Inflammatory macrophage (primary cell): ENCODE data around the gene TSPAN18.

Experiments
- DNase-seq, 2 donors: peaks; one replicate each; pipeline ENCODE4 v3.0.0-alpha.2; 2020 to 2022

Gene TSPAN18

GRCh38 chr11:44849424-44849823 lies 122.7 kb downstream of the TSPAN18 start:
- no peak for DNase-seq

DNA sequence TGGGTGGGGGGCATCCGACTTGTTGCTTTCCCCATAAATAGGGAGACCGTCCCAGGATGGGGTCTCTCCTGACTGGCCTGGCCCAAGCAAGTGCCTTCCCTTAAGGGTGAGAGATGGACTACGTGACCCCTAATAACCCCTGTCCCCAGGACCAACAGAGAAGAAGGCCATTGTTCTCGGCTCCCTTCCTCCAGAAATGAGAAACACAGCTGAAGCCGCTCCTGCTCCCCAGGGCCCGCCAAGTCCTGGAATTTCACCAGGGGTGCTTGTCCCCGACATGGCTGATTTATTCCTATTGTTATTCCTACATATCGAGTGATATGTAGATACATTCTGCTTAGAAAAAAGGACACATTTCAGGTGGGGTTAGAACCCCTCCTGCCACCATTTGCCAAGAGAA lies 123.2 kb downstream of the TSPAN18 start:
- no peak for DNase-seq

DNA sequence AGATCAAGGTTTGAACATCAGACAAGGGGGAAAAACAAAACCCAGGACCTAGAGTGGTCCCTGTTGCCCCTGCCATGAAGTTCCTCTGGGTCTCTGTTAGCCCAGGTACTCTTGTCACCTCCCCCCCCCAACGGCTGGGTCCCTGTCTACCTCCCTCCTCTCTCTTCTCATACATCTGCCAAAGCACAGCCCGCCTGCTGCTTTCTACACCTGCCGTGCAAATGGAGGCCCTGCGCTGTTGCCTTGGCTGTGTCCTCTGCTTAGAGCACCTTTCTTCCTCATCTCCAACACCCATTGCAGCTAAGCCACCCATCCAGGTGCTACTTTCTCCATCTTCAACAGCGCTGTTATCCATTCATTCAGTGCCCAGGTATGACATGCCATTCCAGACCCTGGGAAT lies 124.7 kb downstream of the TSPAN18 start:
- no peak for DNase-seq

GRCh38 chr11:44852159-44852747 lies 125.5 kb downstream of the TSPAN18 start:
- no peak for DNase-seq

GRCh38 chr11:44852952-44853351 lies 126.2 kb downstream of the TSPAN18 start:
- DNase-seq = no peak

GRCh38 chr11:44853666-44854065 lies 126.9 kb downstream of the TSPAN18 start:
- DNase-seq = no peak

GRCh38 chr11:44854086-44854485 lies 127.3 kb downstream of the TSPAN18 start:
- DNase-seq = no peak

- DNase-seq = no peak
These were observed 128.2 kb downstream of the TSPAN18 start for GRCh38 chr11:44854741-44855492.

- DNase-seq = no peak
These were observed 128.7 kb downstream of the TSPAN18 start for GRCh38 chr11:44855493-44855849.

DNA sequence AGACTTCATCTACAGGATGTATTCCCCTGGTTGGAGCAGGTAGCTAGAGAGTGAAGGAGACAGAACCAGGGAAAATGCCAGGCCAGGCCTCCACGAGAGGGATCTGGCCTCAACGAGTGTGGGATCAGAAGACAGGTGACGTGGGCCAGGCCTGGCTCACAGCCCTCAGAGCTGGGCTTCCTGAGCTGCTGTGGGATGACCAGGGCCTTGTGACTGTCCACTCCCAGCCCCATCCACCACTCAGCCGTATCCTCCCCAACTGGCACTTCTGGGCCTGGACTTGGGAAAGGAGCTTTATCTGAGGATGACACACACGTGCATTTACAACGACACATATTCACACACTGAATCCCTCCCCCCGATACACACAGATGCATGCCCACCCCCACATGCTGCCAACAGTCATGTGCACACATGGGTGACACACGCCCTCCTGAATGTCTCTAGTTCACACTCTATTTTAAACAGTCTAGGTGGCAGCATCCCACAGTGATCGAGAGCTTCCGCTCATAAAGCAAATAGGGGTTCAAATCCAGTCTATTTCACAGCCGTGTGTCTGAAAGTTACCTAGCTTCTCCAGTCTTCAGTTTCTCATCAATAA lies 130.8 kb downstream of the TSPAN18 start:
- no peak for DNase-seq

DNA sequence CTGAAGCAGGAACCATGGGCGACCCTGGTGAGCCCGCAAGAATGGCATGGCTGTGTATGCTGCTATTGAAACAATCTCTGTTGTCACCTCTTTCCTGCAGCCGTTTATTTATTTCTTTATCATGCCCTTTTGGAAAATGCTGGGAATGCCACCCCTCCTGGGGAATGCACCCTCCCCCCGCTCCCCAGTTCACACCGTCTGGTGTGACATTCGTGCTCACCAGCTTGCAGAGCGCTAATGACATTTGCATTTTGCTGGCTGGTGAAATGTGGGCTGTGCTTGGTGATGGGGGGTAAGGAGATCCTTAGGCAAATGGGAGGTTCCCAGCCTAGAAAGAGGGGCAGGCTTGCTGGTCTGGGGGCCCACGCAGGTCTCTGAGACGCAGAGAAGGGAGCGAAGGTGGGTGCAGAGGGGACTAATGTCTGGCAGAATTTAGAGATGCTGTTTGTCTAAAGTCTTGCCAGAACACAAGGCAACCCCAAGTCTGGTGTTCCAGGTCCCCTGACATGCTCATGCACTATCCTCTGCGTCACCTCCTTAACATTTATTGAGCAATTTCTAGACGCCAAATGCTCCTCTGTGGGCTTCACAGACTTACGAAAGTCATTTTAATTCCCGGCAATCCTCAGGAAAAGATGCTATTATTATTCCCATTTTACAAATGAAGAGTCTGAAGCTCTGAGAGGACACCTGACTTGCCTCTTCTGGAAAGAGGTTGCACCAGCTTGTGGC lies 132.2 kb downstream of the TSPAN18 start:
- DNase-seq = no peak

GRCh38 chr11:44859528-44859925 lies 132.8 kb downstream of the TSPAN18 start:
- DNase-seq = no peak

GRCh38 chr11:44860346-44860745 lies 133.6 kb downstream of the TSPAN18 start:
- no peak for DNase-seq

GRCh38 chr11:44861849-44862557 lies 135.2 kb downstream of the TSPAN18 start:
- peak; percentile 75 to 92 for DNase-seq

DNA sequence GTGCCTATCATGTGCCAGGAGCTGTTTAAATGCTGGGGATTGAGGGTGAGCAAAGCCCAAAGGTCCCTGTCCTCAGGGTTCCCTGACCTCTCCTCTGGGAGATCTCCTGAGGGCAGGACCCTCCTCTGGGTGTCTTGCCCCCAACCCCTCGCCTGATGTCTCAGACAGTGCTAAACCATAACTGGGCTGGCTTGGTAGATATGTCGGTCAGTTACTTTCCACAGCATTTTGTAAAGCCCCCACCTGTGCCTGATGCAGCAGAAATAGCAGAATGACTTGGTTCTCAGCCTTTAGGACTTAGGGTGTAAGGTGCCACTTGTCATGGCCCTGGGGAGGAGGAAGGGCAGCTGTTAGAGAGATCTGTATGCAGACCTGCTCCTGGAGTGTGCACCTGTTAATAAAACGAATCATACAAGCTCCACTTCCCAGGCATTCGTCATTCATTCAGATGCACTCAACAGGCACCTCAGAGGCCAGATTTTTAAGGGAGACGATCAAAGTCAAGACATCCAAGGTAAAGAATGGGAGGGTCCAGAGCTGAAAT lies 135.9 kb downstream of the TSPAN18 start:
- no peak for DNase-seq

DNA sequence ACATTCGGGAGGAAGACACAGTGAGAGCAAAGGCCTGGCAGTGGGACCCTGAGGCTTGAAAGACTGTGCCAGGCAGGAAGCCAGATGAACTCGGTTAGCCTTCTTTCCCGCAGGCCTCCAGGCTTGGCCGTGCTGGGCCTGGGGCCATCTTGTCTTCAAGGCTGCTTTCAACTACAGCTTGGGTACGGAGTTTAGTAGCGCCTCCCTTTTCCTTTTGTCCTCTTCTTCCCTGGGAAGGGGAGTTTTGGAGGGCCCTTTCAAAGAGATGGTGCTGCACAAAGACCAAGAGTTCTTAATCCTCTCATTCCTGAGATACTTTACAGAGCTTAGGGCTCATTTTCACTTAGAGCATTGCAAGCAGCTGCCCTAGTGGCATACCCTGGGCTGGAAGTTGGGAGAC lies 136.5 kb downstream of the TSPAN18 start:
- no peak for DNase-seq

DNA sequence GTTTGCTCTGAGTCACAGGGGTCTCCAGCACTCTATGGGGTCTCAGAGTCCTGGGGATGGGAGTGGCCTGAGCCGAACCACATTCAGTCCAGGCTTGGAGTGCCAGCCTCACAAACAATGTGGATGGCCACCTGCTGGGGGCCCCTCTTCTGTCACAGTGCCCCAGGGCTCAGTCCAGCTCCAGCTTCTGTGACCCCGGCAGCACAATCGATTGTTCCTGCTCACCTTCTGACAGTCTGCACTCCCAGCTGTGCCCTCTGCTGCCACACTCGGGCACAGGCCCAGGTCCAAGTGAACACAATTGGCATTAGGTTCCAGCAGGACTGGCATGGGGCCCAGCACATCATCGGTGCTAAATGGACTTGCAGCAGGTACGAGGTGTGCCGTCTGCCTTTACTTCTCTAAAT lies 139.1 kb downstream of the TSPAN18 start:
- DNase-seq = no peak

GRCh38 chr11:44866286-44866685 lies 139.5 kb downstream of the TSPAN18 start:
- no peak for DNase-seq

DNA sequence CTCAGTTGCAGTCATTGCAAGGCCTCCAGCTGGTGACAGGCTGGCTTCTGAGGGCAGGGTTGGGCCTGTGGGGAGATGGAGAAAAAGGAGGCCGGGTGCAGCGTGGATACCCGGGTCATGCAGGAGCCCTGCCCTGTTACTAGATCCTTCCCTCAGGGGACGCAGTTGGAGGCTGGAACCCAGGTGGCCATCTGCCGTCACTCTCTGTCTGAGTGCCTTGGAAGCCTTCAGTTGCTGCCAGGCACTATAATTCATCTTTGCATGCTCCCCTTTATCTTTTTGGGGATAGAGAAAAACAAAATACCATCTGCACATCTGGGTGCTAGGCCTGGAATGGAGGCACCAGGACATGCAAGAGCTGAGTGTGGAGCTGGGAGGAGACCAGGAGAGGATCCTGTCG lies 141.3 kb downstream of the TSPAN18 start:
- DNase-seq = no peak

- no peak for DNase-seq
These were observed 142.0 kb downstream of the TSPAN18 start for GRCh38 chr11:44868455-44869421.

- DNase-seq = peak in 1 of 2 donors; percentile 30
These were observed 143.4 kb downstream of the TSPAN18 start for GRCh38 chr11:44870181-44870580.
